Mononuclear cell (primary cell): ENCODE data around the gene OGDH. TPM values are rescaled to one million over a fixed set of nuclear protein-coding genes. Genes with fewer than 3 reads are reported as not detected.

Source experiments
- H3K27me3 ChIP-seq: 2 replicates; pipeline ENCODE4 v1.6.0; 2011; ENCODE audit warnings: low read length, control low read depth; ENCODE audit not compliant: insufficient read depth
- H3K4me1 ChIP-seq: 2 replicates; pipeline ENCODE4 v1.5.1; 2011; ENCODE audit warnings: mild to moderate bottlenecking, low read length, control low read depth; ENCODE audit not compliant: insufficient read depth
- H3K4me3 ChIP-seq: 2 replicates; pipeline ENCODE4 v1.5.1; 2011; ENCODE audit warnings: mild to moderate bottlenecking, low read length, moderate library complexity
- H3K9me3 ChIP-seq: 2 replicates; pipeline ENCODE4 v1.5.1; 2011; ENCODE audit warnings: low read depth, mild to moderate bottlenecking, control low read depth, low read length
- total RNA-seq: library from RNA; depleted of rRNA; stranded (reverse); fragments of >200 nt; gene quantifications from one replicate; pipeline ENCODE4 v1.2.3, GENCODE V29; 2012

The OGDH gene
- total RNA-seq, 1 donor: 17.2 TPM

DNA sequence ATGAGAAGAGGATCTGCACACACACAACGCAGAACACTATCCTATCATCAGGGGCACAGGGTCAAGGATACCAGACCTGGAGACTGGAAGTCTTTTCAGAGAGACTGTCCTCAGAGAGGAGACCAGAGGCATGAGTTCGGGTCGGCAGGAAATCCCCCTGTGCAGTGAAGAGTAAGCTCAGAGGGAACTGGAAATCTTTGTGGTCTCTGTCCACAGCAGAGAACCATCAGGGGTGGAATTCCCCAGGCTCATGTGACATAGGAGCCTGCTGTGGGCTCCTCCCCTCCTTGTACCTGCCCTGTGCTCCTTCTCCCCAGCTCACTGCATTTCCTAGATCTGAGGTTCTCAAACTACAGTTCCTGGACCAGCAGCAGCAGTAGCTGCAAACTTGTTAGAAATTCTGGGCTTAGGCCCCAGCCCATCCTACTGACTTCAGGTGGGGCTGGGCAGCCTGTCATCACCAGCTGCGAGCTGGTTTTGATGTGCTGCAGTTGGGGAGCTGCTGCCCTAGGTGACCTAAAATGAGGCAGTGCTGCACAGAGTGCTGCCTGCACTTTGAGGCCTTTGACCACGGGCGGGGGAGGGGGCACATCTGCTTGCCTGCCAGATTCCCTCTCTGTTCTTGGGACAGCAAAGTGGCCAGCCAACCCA, 144.6 kb downstream of the OGDH start:
- peaks cover 57% of the 10 kb centered on the region for H3K4me1 ChIP-seq
- H3K9me3 ChIP-seq: no peaks in the 10 kb centered on the region
- H3K27me3 ChIP-seq: no peaks in the 10 kb centered on the region
- H3K4me3 ChIP-seq: no peak overlapping the region

- H3K4me3 ChIP-seq: no peak overlapping the region
- no peaks in the 10 kb centered on the region for H3K9me3 ChIP-seq
- no peaks in the 10 kb centered on the region for H3K27me3 ChIP-seq
- peaks cover 53% of the 10 kb centered on the region for H3K4me1 ChIP-seq
Measured at GRCh38 chr7:44752822-44753221, 146.4 kb downstream of the OGDH start.

GRCh38 chr7:44754802-44755697, 148.6 kb downstream of the OGDH start:
- Histone ChIP-seq H3K4me1 (peaks cover 41% of the 10 kb centered on the region), H3K9me3 (no peaks in the 10 kb centered on the region), H3K4me3 (no peak overlapping the region), H3K27me3 (no peaks in the 10 kb centered on the region)

- no peak overlapping the region for H3K4me3 ChIP-seq
- H3K9me3 ChIP-seq: no peaks in the 10 kb centered on the region
- H3K4me1 ChIP-seq: peaks cover 32% of the 10 kb centered on the region
- no peaks in the 10 kb centered on the region for H3K27me3 ChIP-seq
Measured at GRCh38 chr7:44755698-44756627, 149.5 kb downstream of the OGDH start.

DNA sequence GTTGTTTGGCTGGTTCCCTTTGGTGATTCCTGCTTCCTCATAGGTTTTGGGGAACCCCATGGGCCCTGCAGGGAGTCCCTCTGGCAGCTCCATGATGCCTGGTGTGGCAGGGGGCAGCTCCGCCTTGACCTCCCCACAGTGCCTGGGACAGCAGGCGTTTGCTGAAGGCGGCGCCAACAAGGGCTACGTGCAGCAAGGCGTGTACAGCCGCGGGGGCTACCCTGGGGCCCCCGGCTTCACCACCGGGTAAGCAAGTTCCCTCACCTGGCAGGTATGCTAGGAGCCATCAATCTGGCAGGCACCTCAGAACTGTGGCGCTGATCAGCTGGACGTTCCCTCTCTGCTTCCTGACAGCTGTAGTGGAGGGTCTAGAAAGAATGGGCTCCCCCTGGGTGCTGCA, 150.5 kb downstream of the OGDH start:
- no peaks in the 10 kb centered on the region for H3K9me3 ChIP-seq
- H3K4me1 ChIP-seq: peaks cover 22% of the 10 kb centered on the region
- no peak overlapping the region for H3K4me3 ChIP-seq
- no peaks in the 10 kb centered on the region for H3K27me3 ChIP-seq

DNA sequence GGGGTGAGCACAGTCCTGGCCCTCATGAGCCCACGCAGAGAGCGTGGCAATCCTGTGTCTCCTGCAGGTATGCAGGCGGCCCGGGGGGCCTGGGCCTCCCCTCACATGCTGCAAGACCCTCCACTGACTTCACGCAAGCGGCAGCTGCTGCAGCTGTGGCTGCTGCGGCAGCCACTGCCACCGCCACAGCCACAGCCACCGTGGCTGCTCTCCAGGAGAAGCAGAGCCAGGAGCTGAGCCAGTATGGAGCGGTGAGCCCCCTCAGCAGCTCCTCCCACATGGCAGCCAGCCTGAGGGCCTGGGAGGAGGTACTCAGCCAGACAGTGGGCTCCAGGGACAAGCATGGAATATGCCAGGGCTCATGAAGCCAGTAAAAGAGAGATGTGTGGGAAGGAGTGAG, 150.9 kb downstream of the OGDH start:
- Histone ChIP-seq H3K27me3 (no peaks in the 10 kb centered on the region), H3K4me3 (no peak overlapping the region), H3K9me3 (no peaks in the 10 kb centered on the region), H3K4me1 (peaks cover 18% of the 10 kb centered on the region)

- Histone ChIP-seq H3K4me1 (peaks cover 14% of the 10 kb centered on the region), H3K27me3 (no peaks in the 10 kb centered on the region), H3K9me3 (no peaks in the 10 kb centered on the region), H3K4me3 (no peak overlapping the region)
Measured at GRCh38 chr7:44757739-44758138, 151.3 kb downstream of the OGDH start.

Other genes with a start within 250 kb of the OGDH start
- 22.6 TPM for gene NUDCD3, start 116.0 kb upstream of the OGDH start, total RNA-seq
- gene NPC1L1, start 65.3 kb upstream of the OGDH start, total RNA-seq: not detected
- 34.5 TPM for gene DDX56, start 32.7 kb upstream of the OGDH start, total RNA-seq
- gene TMED4, start 24.4 kb upstream of the OGDH start, total RNA-seq: 81.5 TPM
- 16.7 TPM for gene ZMIZ2, start 142.2 kb downstream of the OGDH start, total RNA-seq
- gene PPIA, start 190.1 kb downstream of the OGDH start, total RNA-seq: 799 TPM
- gene H2AZ2, start 241.5 kb downstream of the OGDH start, total RNA-seq: 121 TPM